AG10803 (cell line): ENCODE data around the gene MMEL1.

Experiments used
- DNase-seq: peaks from one replicate; pipeline ENCODE4 v3.0.0; 2010; ENCODE audit warnings: low read depth
- H3K4me3 ChIP-seq: 2 replicates; pipeline ENCODE4 v1.5.1; 2011; ENCODE audit warnings: mild to moderate bottlenecking, low read length, control low read depth
- TF ChIP-seq, protein P1 (sequence below): conservative IDR thresholded peaks from 2 replicates; pipeline ENCODE4 v1.5.1; 2011; ENCODE audit warnings: mild to moderate bottlenecking, low read length, control low read depth, inconsistent platforms

The MMEL1 gene

DNA sequence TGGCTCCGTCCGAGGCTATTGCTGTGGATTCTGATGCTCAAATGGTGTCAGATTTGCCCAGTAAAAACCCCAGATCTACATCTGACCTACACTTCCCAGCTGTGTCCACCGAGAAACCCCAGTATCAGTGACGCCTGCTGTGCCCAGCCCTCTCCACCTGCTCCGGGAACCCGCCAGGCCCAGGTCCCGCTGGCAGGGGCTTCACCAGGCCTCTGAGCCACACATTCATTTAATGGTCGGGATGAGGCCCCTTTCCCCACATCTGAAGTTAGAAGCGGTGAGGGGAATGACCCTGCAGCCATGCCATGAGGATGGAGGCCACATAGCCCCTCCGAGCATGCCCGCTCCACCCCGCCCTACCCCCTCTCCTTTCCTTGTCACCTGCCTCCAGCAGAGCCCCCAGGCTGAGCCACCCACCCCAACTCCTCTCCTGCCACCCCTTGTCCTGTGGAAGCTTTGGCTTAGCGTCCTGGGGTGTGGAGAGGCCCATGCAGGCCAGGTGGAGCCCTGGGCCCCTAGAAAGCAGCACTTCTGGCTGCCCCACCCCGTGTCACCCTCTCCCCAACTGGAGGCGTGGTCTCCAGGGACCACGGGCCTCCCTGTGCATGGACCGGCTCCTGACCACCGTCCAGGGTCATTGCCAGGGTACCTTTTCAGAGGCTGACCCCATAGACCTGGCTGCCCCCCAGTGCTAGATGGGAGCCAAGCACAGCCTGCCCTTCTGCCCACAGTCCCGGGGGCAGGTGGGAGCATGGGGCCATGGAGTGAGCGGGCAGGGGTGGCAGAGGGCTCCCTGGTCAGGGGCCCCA is 68.6 kb downstream of the MMEL1 start:
- no peak overlapping the region for H3K4me3 ChIP-seq
- no peak for DNase-seq

DNA sequence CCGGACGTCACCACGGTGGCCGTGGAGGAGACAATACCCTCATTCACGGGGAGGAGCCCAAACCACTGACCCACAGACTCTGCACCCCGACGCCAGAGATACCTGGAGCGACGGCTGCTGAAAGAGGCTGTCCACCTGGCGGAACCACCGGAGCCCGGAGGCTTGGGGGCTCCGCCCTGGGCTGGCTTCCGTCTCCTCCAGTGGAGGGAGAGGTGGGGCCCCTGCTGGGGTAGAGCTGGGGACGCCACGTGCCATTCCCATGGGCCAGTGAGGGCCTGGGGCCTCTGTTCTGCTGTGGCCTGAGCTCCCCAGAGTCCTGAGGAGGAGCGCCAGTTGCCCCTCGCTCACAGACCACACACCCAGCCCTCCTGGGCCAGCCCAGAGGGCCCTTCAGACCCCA is 69.6 kb downstream of the MMEL1 start:
- no peak overlapping the region for H3K4me3 ChIP-seq
- DNase-seq = no peak
- TF ChIP-seq, protein P1, sequence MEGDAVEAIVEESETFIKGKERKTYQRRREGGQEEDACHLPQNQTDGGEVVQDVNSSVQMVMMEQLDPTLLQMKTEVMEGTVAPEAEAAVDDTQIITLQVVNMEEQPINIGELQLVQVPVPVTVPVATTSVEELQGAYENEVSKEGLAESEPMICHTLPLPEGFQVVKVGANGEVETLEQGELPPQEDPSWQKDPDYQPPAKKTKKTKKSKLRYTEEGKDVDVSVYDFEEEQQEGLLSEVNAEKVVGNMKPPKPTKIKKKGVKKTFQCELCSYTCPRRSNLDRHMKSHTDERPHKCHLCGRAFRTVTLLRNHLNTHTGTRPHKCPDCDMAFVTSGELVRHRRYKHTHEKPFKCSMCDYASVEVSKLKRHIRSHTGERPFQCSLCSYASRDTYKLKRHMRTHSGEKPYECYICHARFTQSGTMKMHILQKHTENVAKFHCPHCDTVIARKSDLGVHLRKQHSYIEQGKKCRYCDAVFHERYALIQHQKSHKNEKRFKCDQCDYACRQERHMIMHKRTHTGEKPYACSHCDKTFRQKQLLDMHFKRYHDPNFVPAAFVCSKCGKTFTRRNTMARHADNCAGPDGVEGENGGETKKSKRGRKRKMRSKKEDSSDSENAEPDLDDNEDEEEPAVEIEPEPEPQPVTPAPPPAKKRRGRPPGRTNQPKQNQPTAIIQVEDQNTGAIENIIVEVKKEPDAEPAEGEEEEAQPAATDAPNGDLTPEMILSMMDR = no peak

More for the DNA sequence above, 68.6 kb downstream of the MMEL1 start:
- TF ChIP-seq, protein P1 = no peak

DNA sequence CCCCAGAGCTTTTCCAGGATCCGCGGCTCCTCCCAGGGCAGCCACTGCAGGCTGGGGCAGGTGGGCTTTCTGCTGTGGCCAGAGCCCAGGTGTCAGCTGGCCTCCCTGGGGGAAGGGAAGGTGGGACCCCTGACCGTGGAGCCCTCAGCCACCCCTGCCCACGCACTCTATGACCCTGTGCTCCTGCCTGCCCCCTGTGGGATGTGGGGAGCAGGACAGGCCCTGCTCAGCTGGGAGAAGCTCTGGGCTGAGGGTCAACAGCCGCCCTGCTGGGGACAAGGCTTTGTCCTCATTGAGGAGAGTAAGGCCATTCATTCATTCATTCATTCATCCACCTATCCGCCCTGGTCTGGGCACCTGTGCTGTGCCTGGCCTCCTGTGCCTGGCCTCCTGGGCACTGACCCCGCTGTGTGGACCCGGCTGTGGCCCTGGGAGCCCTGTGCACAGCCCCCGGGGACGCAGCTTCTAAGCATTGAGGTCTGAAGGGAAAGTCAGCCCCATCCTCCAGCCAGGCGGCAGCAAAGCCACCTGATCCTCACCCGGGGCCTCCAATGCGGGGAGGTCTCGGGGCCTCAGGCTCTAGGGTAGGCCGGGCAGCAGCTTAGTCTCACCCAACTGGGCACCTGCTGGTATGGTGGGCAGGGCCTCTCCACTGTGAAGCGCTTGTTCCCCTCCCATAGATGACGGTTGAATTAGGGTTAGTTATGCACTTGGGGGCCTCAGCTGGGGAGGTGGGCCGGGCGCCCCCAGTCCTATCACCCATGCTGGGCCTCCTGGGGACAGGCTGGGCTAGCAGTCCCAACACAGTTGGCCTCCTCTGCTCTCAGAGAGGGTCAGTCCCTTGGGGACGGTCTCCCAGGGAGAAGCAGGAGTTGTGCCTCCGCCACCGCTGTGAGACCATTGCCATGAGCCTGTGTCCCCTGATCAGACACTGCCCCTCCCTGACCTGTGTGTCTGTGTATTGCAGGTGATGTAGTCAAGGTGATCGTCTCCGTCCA is 70.6 kb downstream of the MMEL1 start:
- DNase-seq = no peak
- TF ChIP-seq, protein P1 = peak; percentile 47
- no peak overlapping the region for H3K4me3 ChIP-seq

DNA sequence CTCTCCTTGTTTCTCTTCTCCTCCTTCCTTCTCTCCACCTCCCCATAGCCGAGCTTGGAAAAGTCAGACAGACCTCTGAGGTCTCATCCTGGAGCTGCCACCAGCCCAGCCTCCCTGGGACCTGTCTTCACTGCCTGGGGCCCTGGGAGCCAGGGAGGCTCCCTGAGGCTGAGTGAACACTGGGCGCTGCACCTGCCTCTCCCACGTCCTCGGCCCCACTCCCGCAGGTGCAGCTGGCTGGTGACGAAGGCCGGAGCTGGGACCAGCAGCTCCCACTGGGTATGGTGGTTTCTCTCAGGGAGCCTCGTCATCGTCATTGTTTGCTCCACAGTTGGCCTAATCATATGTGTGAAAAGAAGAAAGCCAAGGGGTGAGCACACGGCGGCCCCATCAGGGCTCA is 71.4 kb downstream of the MMEL1 start:
- DNase-seq = no peak
- no peak overlapping the region for H3K4me3 ChIP-seq
- TF ChIP-seq, protein P1 = no peak

DNA sequence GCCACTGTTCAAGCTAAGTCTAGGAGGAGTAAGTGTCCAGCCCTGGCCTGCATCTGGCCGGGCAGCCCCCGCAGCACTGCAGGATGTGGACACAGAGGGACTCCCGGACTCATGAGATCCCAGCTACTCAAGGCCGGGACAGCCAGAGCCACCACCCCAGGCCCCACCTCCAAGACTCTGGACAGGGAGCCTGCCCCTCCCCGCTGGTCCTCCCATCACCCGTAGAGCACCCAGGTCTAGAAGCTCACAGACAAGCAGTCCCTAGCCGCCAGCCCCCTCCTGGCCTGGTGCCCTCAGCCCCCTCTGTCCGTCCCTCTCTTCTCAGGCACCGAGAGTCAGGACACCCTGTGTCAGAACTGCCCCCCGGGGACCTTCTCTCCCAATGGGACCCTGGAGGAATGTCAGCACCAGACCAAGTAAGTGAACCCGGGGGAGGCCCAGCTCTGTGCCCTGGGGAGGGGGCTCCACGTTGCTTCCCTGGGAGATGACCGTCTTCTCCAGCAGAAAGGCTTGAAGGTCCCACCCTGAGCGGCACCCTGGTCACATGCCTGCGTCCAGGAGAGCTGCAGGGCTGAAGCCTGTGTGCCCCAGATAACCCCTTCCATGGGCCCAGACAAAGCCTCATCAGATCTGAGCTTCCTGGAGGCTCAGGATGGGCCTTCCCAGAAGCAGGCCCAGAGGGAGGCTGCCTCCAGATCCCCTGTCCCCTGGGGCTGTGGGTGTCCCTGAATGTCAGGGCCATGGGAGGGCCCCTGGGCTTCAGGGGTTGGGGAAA is 72.3 kb downstream of the MMEL1 start:
- TF ChIP-seq, protein P1 = no peak
- no peak for DNase-seq
- no peak overlapping the region for H3K4me3 ChIP-seq

DNA sequence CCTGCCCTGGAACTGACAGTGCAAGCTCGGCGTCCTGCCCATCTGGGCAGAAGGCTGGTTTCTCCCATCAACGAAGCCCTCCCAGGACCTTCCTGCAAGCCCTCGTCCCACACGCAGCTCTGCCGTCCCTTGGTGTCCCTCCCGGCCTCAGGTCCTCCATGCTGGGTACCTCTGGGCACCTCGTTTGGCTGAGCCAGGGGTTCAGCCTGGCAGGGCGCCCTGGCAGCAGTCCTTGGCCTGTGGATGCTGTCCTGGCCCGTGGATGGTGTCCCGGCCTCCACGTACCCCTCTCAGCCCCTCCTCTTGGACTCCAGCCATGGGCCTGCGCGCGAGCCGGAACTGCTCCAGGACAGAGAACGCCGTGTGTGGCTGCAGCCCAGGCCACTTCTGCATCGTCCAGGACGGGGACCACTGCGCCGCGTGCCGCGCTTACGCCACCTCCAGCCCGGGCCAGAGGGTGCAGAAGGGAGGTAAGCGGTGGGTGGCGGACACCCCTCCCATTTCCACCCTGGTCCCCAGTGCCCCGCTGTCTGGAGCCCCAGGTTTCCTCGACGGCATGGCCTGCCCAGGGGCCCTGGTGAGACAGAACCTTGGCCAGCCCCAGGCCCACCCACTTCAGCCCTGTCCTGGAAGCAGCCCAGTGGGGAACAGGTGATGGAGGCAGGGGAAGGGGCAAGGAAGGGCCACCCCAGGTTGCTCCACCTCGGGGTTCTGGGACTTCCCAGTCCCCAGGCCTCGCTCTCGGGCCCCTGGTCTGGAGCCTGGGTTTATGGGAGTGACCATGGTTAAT is 73.1 kb downstream of the MMEL1 start:
- DNase-seq = no peak
- H3K4me3 ChIP-seq = no peak overlapping the region
- TF ChIP-seq, protein P1 = no peak
